ENCODE data around the gene LMBRD2.
"Not testable (repeated sequence)": the region's sequence is repeated elsewhere in the genome, so short reads cannot be mapped to it uniquely, and the experiment has no call there.

LMBRD2 gene

GRCh38 chr5:36146390-36146789, 5.3 kb downstream of the LMBRD2 start:
- no peak for DNase-seq (ENCODE audit: low read depth)
- H3K4me3 ChIP-seq (ENCODE audit: control insufficient read depth, low read depth, low read length), result no peak overlapping the region
- TF ChIP-seq CTCF (conservative IDR thresholded peaks at IDR 0.05; ENCODE audit: control insufficient read depth, insufficient read depth, low read depth, low read length), result no peak

- TF ChIP-seq CTCF (conservative IDR thresholded peaks at IDR 0.05; ENCODE audit: control insufficient read depth, insufficient read depth, low read depth, low read length), result no peak
- H3K4me3 ChIP-seq (ENCODE audit: control insufficient read depth, low read depth, low read length), result no peak overlapping the region
- DNase-seq (ENCODE audit: low read depth), result no peak
Measured at GRCh38 chr5:36145311-36145710, 6.4 kb downstream of the LMBRD2 start.

- H3K4me3 ChIP-seq (ENCODE audit: control insufficient read depth, low read depth, low read length), result no peak overlapping the region
- DNase-seq (ENCODE audit: low read depth), result no peak
- TF ChIP-seq CTCF (conservative IDR thresholded peaks at IDR 0.05; ENCODE audit: control insufficient read depth, insufficient read depth, low read depth, low read length), result no peak
Measured at GRCh38 chr5:36138900-36139683, 12.6 kb downstream of the LMBRD2 start.

GRCh38 chr5:36136581-36136980, 15.1 kb downstream of the LMBRD2 start:
- H3K4me3 ChIP-seq (ENCODE audit: control insufficient read depth, low read depth, low read length), result no peak overlapping the region
- no peak for TF ChIP-seq CTCF (conservative IDR thresholded peaks at IDR 0.05; ENCODE audit: control insufficient read depth, insufficient read depth, low read depth, low read length)
- DNase-seq (ENCODE audit: low read depth), result no peak

- TF ChIP-seq CTCF (conservative IDR thresholded peaks at IDR 0.05; ENCODE audit: control insufficient read depth, insufficient read depth, low read depth, low read length), result no peak
- DNase-seq (ENCODE audit: low read depth), result peak; percentile 53
- H3K4me3 ChIP-seq (ENCODE audit: control insufficient read depth, low read depth, low read length), result no peak overlapping the region
Measured at GRCh38 chr5:36135988-36136387, 15.7 kb downstream of the LMBRD2 start.

GRCh38 chr5:36133009-36133408, 18.7 kb downstream of the LMBRD2 start:
- not testable (repeated sequence) for H3K4me3 ChIP-seq (ENCODE audit: control insufficient read depth, low read depth, low read length); DNase-seq (ENCODE audit: low read depth)

- not testable (repeated sequence) for H3K4me3 ChIP-seq (ENCODE audit: control insufficient read depth, low read depth, low read length); DNase-seq (ENCODE audit: low read depth)
Measured at GRCh38 chr5:36129666-36130065, 22.0 kb downstream of the LMBRD2 start.

- DNase-seq (ENCODE audit: low read depth), result no peak
- TF ChIP-seq CTCF (conservative IDR thresholded peaks at IDR 0.05; ENCODE audit: control insufficient read depth, insufficient read depth, low read depth, low read length), result no peak
- no peak overlapping the region for H3K4me3 ChIP-seq (ENCODE audit: control insufficient read depth, low read depth, low read length)
Measured at GRCh38 chr5:36128795-36129194, 22.9 kb downstream of the LMBRD2 start.
